SK-N-DZ (cell line): ENCODE measurements around the gene PLA2G4F.

ENCODE experiments used
- DNase-seq: peaks from one replicate; pipeline ENCODE4 v3.0.0-alpha.2; 2015; ENCODE audit warnings: low spot score

PLA2G4F gene

DNA sequence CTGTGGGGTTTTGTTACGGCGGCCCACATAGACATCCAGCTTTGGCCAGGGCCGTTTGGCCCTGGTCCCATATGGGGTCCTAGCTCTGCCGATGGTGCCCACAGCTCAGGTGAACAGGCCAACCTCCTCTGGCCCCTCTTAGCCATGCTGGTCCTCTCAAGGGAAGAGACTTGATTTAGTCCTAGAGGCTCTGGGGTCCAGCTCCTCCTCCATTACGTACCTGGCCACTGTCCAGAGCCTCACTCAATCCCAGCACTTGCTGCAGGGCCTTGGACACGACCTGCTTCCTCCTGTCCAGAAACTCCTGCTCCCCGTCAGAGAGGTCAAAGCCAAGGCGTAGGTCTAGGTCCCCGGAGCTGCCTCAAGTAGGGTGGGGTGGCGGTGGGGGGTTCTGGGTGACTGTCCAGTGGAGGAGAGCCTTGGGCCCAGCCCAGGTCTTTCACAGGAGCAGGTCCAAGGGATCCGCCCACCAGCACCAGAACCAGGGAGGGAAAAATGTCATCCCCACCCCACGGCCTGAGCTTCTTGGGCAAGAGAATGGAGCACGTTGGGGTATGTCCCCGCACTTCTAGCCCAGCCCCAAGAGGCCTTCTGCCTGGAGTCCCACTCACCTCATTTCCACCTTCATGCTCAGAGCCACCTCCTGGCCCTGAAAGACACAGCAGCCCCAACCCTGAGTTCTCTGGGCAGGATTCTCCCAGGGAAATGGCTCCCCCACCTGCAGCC, 6.8 kb downstream of the PLA2G4F start:
- DNase-seq = no peak

DNA sequence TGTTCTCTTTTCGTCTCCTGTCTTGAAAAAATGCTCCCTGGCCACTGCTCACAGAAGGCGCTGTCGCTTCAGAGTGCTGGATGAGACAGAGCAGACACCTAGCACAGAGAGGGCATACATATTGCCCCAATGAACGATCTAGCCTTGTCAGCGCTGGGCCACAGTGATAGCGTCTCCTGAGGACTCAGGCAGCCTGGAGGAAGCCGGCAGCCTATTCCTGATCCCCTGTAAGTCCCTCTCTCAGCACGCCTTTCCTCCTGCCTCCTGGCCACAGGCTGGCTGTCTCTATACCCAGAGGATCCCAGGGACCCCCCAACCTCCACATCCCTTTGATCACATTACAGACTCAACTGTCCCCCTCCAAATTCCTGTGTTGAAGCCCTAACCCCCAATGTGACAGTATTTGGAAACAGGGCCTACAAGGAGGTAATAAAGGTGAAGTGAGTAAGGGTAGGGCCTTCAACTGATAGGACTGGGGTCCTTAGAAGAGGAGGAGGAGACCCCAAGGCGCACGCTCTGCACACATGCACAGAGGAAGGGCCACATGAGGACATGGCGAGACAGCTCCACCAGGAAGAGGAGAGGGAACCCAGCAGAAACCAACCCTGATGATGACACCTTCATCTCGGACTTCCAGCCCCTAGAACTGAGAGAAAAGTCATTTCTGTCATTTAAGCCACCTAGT, 7.5 kb downstream of the PLA2G4F start:
- DNase-seq = no peak

DNA sequence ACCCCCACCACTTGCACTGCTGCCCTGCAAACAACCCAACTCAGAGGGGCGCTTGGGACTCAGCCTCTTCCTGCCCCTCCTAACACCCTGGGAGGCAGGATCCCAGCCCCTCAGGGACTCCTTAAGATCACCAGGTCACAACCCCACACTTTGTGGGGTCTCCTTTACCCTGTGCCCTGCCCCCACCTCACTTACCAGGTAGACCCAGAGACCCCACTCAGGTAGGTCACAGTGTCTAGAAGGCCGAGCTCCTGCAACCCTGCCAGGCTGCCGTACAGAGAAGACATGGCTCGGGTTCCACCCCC, 9.1 kb downstream of the PLA2G4F start:
- no peak for DNase-seq

DNA sequence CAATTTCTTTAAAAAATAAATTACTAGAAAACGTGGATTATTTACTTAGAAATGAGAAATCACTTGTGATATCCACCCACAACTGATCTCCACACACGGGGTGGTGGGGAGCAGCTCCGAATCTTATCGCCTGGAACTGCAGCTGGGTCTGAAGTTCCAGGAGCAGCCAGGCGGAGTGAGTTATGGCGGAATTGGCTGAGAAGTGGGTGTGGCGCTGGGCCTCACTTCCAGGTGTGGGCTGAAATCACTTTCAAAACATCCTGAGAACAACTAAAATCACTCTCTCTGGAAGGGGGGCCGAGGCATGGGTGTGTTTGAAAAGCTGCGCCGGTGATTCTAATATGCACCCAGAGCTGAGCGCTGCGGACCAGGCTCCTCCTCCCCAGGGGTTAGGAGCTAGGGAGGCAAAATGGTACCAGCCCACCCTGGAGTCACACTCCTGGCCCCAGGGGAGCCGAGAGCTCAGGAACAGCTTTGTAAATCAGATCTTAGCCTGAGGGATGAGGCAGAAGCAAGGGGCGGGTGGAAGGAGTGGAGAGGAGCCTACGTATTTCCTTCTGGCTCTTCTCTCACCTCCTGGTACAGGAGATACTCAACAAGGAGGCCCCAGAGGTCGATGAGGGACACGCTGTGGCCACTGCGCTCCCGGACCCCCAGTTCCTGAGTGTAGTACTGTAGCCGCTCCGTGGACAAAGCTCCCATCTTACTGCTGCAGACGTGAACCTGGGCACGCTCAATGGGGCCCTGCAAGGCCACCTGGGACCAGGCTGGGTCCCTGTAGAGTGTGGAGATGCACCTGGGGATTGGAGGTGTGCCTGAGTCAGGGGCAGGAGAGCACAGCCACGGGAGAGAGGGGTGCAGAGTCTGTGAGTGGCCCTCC, 9.6 kb downstream of the PLA2G4F start:
- no peak for DNase-seq

DNA sequence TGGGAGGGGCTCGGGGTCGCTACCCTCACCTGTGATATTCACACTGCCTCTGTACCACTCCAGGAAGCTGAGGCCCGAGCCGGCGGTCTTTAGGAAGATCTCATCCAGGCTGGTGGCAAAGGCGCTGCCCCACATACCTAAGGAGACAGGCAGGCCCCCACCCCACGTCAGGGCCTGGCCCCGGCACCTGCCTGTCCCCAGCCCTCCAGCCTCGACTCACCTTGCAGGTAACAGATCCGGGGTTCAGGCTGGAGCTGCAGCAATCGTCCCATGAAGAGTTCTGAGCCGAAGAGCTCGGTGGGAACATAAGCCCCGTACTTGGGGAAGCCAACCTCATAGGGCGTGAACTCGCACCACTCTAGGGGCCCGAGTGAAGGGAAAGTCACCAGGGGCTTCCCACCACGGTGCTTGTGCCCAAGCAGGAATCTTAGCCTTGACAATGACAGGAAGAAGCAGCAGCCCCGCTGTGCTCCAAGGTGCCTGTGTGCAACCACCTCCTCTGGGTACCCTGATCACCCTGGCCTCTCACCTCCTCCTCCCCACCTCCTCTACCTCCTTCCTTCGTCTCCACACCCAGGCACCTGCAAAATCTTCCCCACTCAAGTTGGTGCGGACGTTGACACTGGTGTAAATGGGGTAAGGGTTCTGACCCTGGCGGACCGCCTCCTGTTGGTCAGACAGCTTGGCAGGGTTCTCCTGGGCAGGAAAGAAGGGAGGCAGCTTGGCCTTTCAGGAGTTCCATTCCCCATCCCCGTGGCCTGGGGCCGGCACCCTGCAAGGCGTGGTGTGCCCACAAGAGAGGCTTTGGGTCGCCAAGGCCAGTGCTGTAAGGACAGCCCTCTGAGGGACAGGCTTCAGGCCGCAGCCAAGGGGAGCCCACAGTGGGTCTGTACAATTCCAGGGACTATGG, 10.6 kb downstream of the PLA2G4F start:
- DNase-seq = no peak

DNA sequence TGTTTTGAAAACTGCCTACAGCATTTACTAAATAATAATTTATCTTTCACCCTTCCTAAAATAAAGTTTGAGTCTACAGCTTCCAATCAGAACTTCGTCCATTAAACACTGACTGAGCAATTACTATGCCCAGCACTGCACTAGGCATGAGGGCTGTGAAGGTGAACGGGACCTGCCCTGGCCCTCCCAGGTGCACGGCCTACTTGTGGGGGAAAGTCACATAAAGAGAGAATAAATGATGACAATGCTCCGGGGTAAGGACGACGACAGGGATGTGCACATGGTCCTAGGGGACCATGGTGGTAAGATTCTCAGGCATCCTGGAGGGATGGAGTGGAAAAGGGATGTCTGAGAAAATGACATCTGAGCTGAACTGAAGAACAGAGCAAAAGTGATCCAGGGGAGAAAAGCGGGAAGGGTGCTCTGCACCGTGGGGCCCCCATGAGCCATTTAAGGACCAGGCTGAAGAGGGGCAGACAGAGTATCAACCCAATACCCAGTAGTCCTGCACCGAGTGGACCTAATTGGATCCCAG, 11.5 kb downstream of the PLA2G4F start:
- DNase-seq = no peak

DNA sequence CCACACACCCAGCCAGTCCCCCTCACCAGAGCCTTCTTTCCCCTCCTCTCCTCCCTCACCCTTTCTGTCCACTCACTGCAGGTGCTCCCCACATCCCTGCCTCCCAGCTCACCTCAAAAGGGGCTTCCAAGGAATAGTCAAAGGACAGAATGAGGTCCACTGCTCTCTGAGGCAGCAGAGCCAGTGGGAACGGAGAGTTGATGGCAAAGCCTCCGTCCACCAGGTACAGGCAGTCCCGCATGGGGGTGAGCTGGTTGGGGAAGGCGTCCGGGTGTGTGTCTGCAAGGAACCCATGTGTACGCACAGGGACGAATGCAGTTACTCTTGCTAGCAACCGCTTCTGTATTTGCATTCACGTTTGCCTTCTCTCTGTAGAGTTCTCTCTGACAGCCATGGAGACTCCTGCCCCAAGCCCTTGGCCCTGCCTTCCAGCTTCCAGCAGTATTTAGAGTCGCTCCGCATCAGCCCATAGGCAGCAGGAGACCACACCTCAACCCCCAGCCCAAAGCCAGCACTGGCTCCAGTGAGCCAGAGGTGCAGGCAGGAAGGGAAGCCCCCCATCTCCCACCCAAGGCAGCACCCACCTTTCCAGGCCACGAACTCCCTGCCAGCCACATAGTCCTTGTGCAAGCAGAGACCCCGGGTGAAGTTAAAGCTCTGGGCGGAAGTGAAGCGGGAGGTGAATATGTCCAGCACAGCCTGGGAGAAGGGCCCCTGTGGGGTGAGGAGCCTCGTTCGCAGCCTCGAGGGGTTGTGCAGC, 12.4 kb downstream of the PLA2G4F start:
- no peak for DNase-seq

DNA sequence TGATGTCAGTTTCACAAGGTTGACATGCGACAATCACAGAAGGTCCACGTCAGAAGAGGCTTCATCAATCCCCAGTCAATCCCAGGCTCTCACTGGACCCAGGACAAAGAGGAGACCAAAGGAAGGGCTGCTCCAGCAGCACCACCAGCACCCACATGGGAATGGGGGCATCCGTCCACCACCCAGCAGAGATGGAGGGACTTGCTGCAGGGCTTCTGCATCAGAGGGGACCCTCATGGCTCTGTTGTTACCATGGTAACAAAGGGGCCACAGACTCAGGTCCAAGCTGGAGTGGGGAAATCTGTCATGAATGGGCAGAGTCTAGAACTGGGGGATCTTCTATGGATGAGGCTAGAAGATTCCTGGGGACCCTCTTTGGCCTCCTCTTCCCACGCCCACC, 13.1 kb downstream of the PLA2G4F start:
- DNase-seq = no peak

DNA sequence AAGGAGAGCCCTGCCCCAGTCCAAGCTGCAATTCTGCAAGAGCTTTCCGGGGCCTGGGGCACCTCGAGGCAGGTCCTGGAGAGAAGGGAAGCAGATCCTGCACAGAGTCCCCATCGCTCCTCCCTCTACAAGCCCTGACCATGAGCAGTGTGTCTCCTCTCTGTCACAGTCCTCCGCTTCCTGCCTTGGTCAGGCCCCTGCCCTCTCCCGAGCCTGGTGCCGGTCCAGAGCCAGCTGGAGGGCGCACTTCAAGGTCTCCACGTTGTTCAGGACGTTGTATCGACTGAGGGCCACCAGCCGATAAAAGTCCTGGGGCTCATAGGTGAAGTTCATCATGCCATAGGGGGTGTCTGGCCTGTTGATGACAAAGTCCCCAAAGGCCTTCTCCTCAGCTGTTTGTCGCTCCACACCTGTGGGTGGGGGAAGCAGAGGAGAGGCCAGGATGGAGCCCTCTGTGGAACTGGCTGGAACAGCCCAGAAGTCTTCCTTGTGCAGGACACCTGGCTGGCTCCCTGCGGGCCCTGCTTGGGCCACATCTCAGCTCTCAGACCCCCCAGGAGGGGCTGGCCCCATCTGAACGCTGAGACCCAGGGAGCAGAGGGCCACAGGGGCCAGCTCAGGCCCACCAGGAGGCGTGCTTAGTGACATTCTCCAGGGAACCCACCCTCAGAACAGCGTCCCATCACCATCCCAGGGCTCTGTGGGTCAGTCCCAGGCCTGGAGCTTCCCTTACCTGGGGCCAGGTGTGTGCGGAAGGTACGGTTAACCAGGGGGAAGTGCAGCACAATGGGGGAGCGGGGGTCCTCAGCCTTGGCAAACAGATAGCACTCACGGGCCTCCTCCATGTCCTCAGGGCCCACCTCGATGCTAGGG, 14.4 kb downstream of the PLA2G4F start:
- DNase-seq = no peak

DNA sequence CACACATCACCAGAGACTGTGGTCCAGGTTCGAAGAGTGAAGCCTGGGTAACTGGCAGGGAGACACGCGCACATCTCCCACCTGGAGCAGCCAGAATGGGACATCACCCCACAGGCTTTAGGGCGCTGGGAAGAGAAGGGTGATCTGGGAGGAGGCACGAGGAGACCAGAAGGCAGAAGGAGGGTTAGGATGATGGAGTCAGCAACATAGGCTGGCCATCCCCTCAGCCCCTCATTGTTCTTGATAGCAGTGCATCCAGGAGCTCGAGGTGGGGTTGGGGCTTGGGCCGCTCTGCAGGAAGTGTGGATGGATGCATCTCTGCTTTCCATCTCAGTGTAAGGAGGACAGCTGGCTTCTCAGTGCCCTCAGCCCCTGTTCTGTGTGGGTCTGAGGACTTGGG, 15.2 kb downstream of the PLA2G4F start:
- DNase-seq = no peak

DNA sequence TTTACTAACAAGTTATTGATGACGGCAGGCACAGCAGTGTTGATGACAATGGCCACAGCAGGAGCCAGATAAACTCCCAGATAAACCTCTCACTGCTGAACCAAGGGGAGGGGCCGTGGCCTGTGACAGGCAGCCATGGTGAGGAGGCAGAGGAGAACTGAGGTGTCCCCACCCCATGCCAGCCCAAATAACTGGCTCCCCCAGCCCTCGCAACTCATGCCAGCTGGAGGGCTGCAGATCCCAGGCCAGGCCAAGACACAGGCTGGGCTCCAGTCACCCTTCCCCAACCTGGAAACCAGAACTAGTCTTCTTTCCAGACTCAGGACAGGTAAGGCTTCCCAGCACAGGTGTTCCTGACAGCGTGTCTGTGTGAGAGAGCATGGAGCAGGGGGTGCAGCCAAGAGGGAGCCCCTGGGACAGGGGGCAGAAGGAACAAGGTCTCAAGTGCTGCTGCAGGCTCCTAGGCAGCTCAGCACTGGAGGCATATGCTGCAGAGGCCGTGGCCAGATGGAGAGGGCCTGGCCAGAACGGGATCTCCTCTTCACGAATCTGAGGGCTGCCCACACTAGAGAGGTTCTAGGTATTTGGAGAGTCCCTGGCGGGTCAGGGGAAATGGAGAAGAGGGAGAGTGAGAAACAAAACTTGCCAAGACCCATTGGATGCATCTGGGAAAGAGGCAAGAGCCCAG, 15.9 kb downstream of the PLA2G4F start:
- DNase-seq = no peak

DNA sequence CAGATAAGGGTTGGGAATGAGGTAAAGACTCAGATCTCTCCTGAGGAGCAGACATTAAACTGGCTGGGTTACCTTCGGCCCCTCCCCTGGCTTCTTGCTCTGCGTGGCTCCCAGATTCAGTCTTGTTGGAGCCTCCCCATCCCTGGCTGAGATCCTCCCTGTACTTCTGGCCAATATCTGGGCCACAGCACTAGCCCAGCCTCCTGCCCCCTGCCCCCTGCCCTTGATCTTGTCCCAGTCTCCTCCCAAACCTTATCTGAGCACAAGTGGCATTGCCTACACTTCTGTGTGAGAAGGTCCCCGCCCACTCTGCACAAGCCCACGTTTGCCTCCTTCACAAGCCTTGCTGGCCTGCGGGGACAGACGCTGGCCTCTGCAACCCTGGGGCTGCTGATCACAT, 16.8 kb downstream of the PLA2G4F start:
- DNase-seq = no peak

DNA sequence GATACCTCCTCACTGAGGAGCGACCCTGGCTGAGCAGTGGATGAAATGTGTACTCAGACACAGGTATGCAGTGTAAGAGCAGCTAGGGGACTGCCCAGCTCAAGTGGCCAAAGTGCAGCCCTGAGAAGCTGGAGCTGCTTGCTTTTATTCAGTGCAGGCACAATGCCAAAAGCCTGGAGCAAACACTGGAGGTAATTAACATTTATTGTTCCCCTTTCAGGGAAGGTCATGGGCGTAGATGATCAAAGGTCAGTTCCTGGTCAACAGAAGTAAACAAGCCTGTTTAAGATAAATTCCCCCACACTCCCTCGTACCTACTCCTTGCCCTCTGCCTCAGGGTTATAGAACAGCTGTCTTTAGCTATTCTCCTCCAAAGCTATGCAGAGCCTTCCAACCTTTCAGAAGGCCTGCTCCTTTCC, 17.5 kb downstream of the PLA2G4F start:
- DNase-seq = no peak

DNA sequence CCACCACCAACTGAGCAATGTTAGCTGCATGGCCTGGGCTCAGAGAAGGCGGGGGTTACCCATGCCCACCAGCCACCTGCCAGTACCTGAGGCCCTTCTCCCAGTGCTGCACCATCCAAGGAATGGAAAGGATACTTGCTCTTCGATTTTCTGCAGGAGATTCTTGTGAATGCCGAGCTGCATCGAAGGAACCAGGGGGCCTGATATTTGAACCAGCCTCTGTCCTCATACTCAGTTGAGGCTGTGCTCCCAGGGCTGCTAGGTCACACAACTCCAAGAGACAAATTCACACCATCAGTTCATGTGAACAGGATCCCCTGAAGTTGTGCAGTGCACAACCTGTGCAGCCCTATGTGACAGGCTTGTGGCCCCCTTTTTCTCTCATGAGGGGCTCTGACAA, 18.0 kb downstream of the PLA2G4F start:
- DNase-seq = no peak

DNA sequence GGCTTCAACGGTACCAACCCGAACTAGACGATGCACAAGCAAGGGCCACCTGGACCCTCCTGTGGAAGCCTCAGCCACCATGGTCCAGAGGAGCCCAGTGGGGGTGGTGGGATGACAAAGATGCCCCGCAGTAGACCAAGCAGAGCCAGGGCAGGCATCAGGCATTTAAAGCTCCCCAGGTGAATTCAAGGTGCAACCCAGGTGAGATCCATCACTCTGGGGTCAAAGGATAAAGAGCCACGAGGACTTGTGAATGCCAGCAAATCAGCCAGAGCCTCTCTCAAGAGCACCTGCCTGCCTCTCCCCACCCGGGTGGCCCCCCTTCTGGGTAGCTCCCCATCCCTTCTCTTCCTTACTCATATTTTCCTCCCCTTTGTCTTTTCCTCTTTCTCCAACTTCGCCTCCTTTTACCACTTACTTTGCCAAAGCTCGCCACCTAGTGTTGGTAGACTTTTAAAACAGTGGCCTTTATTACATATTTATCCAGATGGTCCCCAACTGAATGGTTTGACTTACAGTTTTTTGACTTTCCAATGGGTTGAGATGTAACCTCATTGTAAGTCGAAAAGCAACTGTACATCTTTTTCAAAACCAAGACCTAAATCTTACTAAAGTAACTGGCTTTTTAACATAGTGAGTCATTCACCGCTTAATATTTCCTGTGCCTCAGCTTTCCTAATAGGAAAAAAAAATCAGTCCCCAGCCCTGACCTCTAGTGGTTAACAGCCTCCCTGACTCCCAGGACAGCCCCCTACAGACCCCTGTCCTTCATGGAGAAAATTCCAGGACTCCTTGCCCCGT, 18.8 kb downstream of the PLA2G4F start:
- peak; percentile 59 for DNase-seq

DNA sequence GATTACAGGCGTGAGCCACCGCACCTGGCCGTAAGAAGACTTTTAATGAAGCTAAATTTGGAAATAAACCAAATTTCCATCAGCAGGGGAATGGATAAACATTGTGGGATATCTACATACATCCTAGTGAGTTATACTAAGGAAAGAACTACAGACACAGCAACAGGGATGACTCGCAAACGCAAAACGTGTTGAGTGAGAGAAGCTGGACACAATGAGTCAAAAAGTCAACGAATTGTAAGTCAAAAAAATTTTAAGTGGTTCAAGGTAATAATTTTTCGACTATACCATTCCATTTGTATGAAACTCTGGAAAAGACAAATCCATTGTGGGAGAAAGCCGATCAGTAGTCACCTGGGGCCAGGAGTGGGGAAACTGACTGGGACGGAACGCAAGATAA, 19.9 kb downstream of the PLA2G4F start:
- no peak for DNase-seq

DNA sequence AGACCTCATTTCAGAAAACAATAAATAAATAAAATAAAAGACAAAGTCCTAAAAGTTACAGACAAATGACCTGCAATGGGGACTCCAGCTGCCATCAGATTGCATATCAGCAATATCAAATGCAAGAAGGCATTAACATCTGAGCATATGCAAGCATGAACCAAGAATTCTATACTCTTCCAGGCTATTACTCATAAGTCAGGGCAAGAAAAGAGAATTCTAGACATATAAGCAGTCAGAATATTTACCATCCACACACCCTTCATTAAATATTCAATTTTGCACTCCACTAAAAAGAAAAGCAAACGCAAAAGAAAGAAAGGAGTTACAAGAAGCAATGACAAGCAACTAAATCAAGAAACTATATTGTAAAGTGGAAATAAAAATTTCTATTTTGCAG, 21.1 kb downstream of the PLA2G4F start:
- no peak for DNase-seq

DNA sequence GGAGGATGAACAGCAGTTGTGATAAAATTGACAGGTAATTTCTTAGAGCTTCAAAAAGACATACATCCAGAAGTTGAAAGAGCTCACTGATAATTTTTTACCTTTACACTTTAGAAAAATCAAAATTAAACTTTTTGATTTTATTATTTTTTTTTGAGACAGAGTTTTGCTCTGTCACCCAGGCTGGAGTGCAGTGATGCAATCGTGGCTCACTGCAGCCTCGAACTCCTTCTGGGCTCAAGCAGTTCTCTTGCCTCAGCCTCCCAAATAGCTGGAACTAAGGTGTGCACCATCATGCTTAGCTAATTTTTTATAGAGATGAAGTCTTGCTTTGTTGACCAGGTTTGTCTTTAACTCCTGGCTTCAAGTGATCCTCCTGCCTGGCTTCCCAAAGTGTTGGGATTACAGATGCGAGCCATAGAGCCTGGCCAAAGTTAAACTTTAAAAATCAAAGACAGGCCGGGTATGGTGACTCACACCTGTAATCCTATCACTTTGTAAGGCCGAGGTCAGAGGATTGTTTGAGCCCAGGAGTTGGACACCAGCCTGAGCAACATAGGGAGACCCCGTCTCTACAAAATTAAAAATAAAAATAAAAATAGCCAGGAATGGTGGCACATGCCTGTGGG, 21.7 kb downstream of the PLA2G4F start:
- no peak for DNase-seq
